Subcutaneous abdominal adipose tissue (tissue), 5 donors: ENCODE results near the gene LRRN2.

ENCODE experiments used
- H3K27ac ChIP-seq: one replicate; pipeline ENCODE4 v1.7.0; 2013; ENCODE audit warnings: low read depth, mild to moderate bottlenecking, inconsistent platforms, low read length, moderate library complexity
- H3K27me3 ChIP-seq, 5 donors: one replicate each; pipeline ENCODE4 v1.7.0; 2013; ENCODE audit warnings: low read length in 5 of 5, inconsistent platforms in 1 of 5; ENCODE audit not compliant: control insufficient read depth in 5 of 5, insufficient read depth in 4 of 5
- H3K36me3 ChIP-seq, 5 donors: one replicate each; pipeline ENCODE4 v1.7.0; 2013; ENCODE audit warnings: low read length in 5 of 5; ENCODE audit not compliant: control insufficient read depth in 5 of 5, insufficient read depth in 5 of 5
- H3K4me1 ChIP-seq, 5 donors: one replicate each; pipeline ENCODE4 v1.7.0; 2013; ENCODE audit warnings: low read length in 5 of 5, mild to moderate bottlenecking in 3 of 5, moderate library complexity in 1 of 5; ENCODE audit not compliant: control insufficient read depth in 5 of 5, insufficient read depth in 5 of 5
- H3K4me3 ChIP-seq, 5 donors: one replicate each; pipeline ENCODE4 v1.7.0; 2013; ENCODE audit warnings: low read length in 5 of 5, low read depth in 1 of 5
- H3K9ac ChIP-seq, 5 donors: one replicate each; pipeline ENCODE4 v1.7.0; 2013; ENCODE audit warnings: low read length in 5 of 5, mild to moderate bottlenecking in 4 of 5, moderate library complexity in 3 of 5
- H3K9me3 ChIP-seq, 5 donors: one replicate each; pipeline ENCODE4 v1.7.0; 2013; ENCODE audit warnings: low read length in 5 of 5; ENCODE audit not compliant: control insufficient read depth in 5 of 5
- donor health status: healthy.
- donor health status: healthy.
- donor health status: healthy.
- donor health status: healthy.
- donor health status: healthy.

LRRN2 gene

GRCh38 chr1:204670152-204670927, 15.2 kb downstream of the LRRN2 start:
- Histone ChIP-seq H3K4me3 (no peak overlapping the region), H3K27me3 (peaks cover 0 to 5% (median 0%) of the 10 kb centered on the region in 5 donors), H3K9me3 (no peaks in the 10 kb centered on the region), H3K9ac (no peak overlapping the region), H3K36me3 (no peaks in the 10 kb centered on the region), H3K27ac (no peak overlapping the region), H3K4me1 (peaks cover 0 to 8% (median 5%) of the 10 kb centered on the region in 5 donors)

- H3K4me1 ChIP-seq: peaks cover 0 to 8% (median 5%) of the 10 kb centered on the region in 5 donors
- no peak overlapping the region for H3K27ac ChIP-seq
- no peaks in the 10 kb centered on the region for H3K9me3 ChIP-seq
- no peak overlapping the region for H3K9ac ChIP-seq
- no peaks in the 10 kb centered on the region for H3K36me3 ChIP-seq
- peaks cover 0 to 4% (median 0%) of the 10 kb centered on the region in 5 donors for H3K27me3 ChIP-seq
- no peak overlapping the region for H3K4me3 ChIP-seq
Measured at GRCh38 chr1:204669579-204669978, 16.0 kb downstream of the LRRN2 start.

DNA sequence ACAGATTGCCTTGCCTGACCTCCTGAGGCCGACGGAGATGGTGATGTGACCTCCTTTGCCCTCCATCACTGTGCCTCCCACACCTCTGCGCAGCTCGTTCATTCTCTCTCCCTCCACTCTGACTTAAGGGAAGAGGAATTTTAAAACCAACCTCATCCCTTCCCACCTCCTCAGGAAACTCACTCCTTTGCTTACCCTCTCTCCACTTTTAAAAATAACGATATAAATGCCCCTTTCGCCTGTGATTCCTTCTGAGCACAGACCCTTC, 21.2 kb downstream of the LRRN2 start:
- H3K9ac ChIP-seq: no peak overlapping the region
- no peaks in the 10 kb centered on the region for H3K4me1 ChIP-seq
- H3K27me3 ChIP-seq: no peaks in the 10 kb centered on the region
- no peaks in the 10 kb centered on the region for H3K36me3 ChIP-seq
- no peak overlapping the region for H3K4me3 ChIP-seq
- H3K9me3 ChIP-seq: no peaks in the 10 kb centered on the region
- no peak overlapping the region for H3K27ac ChIP-seq

DNA sequence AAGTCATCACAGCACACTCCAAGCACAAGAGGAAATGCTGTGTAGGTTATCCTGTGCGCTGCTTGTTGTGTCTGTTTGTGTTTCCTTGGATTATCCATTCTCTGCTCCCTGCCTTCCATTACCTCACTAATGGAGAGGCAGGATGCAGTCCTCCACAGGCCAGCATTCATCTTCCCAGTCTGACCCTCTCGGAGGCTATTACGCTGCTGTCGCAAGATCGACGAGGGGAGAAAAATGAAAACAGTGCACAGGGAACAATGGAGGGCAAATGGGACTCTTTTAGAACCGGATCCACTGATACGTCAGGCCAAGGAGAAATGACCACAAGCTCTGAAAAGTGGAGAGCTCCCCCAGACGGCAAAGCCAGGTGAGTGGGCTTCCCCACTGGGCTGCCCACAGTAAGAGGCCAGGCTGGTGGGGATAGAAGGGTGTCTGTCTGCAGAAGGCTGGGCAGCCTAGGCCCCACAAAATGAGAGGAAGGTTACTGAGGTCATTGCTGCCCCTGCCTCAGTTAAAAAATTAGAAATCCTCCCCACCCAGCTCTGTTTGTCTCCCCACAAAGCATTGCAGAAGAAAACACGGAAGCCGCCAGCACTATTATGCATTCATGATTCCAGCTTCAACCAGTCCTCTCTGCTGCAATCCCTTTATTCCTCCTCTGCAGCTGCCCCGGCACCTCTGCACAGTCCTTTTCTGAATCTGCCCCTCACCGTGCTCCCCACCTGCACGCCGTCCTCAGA, 21.7 kb downstream of the LRRN2 start:
- H3K9me3 ChIP-seq: no peaks in the 10 kb centered on the region
- H3K36me3 ChIP-seq: no peaks in the 10 kb centered on the region
- no peak overlapping the region for H3K4me3 ChIP-seq
- no peak overlapping the region for H3K27ac ChIP-seq
- no peaks in the 10 kb centered on the region for H3K27me3 ChIP-seq
- H3K4me1 ChIP-seq: no peaks in the 10 kb centered on the region
- H3K9ac ChIP-seq: no peak overlapping the region

- Histone ChIP-seq H3K4me1 (no peaks in the 10 kb centered on the region), H3K4me3 (no peak overlapping the region), H3K27me3 (no peaks in the 10 kb centered on the region), H3K36me3 (no peaks in the 10 kb centered on the region), H3K9me3 (no peaks in the 10 kb centered on the region), H3K27ac (no peak overlapping the region), H3K9ac (no peak overlapping the region)
Measured at GRCh38 chr1:204662530-204662929, 23.0 kb downstream of the LRRN2 start.

DNA sequence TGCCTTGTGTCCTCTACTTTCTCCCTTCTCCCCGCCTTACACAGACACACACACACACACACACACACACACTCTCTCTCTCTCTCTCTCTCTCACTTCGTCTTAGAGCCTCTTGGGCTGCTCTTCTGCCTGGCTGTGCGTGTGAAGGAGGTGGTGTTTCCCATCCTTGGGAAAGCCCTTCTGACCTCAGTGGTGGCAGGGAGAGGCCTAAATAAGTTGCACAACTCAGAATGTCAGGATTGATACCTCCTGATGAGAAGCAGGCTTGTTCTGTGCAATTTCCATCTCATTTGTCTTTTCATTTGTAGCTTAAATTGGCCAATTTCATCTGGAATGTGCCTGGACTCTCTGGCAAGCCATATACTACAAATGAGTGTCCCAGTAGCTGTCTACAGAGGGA, 25.0 kb downstream of the LRRN2 start:
- Histone ChIP-seq H3K27ac (no peak overlapping the region), H3K4me1 (no peaks in the 10 kb centered on the region), H3K9me3 (no peaks in the 10 kb centered on the region), H3K9ac (no peak overlapping the region), H3K4me3 (no peak overlapping the region), H3K27me3 (no peaks in the 10 kb centered on the region), H3K36me3 (no peaks in the 10 kb centered on the region)

GRCh38 chr1:204659056-204659455, 26.5 kb downstream of the LRRN2 start:
- Histone ChIP-seq H3K27me3 (no peaks in the 10 kb centered on the region), H3K4me3 (no peak overlapping the region)

DNA sequence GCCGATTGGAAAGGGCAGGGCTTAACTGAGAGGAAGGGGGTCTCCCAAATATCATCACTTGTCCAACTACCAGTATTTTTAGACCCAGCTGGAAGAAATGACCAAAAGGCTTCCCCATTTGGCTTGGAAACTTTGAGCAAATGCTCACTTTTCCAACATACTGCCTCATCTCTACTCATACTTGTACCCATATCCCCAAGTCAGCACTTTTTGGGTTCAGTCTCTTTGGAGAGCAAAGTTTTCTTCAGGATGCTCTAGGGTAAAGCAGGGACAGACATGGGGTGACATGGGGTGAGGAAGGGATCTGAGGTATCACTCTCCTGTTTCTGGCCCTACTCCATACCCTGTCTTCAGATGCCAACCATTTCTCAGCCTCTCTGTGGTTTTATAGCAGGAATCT, 27.2 kb downstream of the LRRN2 start:
- H3K4me3 ChIP-seq: no peak overlapping the region
- no peak overlapping the region for H3K9ac ChIP-seq
- H3K9me3 ChIP-seq: no peaks in the 10 kb centered on the region
- no peaks in the 10 kb centered on the region for H3K27me3 ChIP-seq
- H3K4me1 ChIP-seq: no peaks in the 10 kb centered on the region
- no peaks in the 10 kb centered on the region for H3K36me3 ChIP-seq
- H3K27ac ChIP-seq: no peak overlapping the region

More at GRCh38 chr1:204659056-204659455, 26.5 kb downstream of the LRRN2 start:
- no peak overlapping the region for H3K9ac ChIP-seq
- H3K9me3 ChIP-seq: no peaks in the 10 kb centered on the region
- no peak overlapping the region for H3K27ac ChIP-seq
- H3K4me1 ChIP-seq: no peaks in the 10 kb centered on the region
- H3K36me3 ChIP-seq: no peaks in the 10 kb centered on the region

DNA sequence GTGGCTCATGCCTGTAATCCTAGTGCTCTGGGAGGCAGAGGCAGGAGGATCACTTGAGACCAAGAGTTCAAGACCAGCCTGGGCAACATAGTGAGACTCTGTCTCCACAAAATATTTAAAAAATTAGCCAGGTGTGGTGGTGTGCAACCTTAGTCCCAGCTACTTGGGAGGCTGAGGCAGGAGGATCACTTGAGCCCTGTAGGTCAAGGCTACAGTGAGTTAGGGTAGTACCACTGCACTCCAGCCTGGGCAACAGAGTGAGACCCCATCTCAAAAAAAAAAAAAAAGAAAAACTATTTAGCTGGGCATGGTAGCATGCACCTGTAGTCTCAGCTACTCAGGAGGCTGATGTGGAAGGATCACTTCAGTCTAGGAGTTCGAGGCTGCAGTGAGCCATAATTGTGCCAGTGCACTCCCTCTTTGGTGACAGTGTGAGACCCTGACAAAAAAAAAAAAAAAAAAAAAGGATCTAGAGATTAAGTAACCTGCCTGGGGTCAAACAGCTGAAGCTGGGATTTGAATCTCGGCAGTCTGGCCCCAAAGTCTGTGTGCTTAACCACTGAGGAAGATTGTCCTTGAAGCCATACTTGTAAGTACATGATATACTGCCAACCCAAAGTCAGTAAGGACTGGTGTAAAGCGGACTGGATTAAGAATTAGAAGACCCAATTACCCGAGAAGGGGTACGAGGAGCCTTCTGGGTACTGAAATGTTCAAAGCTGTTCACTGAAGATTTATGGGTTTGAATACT, 31.8 kb downstream of the LRRN2 start:
- Histone ChIP-seq H3K9ac (no peak overlapping the region), H3K27me3 (peaks cover 5 to 17% (median 10%) of the 10 kb centered on the region in 5 donors), H3K4me3 (no peak overlapping the region), H3K9me3 (no peaks in the 10 kb centered on the region), H3K27ac (no peak overlapping the region), H3K4me1 (peaks cover 0 to 3% (median 0%) of the 10 kb centered on the region in 5 donors), H3K36me3 (no peaks in the 10 kb centered on the region)

DNA sequence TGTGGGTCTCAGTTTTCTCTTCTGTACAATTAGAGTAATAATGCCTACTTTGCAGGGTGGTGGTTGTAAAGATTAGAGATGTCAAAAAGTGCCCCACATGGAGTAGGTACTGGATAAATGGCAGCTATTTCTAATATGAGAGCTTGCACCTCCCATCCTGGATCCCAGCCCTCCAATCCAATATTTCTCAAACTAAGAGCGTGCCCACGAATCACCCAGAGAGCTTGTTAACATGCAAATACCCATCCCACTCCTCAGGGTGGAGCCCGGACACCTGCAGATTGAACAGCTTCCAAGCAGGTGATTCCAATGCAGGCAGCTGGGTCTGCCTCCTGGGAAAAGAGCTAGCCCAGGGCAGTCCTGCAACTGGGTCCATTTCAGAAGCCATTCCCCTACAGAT, 33.0 kb downstream of the LRRN2 start:
- no peaks in the 10 kb centered on the region for H3K9me3 ChIP-seq
- H3K4me3 ChIP-seq: no peak overlapping the region
- no peak overlapping the region for H3K27ac ChIP-seq
- no peak overlapping the region for H3K9ac ChIP-seq
- H3K27me3 ChIP-seq: peaks cover 5 to 17% (median 10%) of the 10 kb centered on the region in 5 donors
- H3K4me1 ChIP-seq: peaks cover 0 to 3% (median under 1%) of the 10 kb centered on the region in 5 donors
- H3K36me3 ChIP-seq: no peaks in the 10 kb centered on the region
